ENCODE measurements around the gene MIR17HG. TPM values are rescaled to one million over a fixed set of nuclear protein-coding genes. Genes with fewer than 3 reads are reported as not detected.

The MIR17HG gene
- total RNA-seq, 1 donor from 2014 or later = 0.82 TPM

- Mint-ChIP-seq H3K4me1 (ENCODE audit: low read depth) (no peaks in the 10 kb centered on the region), H3K4me3 (ENCODE audit: unreplicated experiment) (no peak overlapping the region), H3K9me3 (ENCODE audit: low read depth) (no peaks in the 10 kb centered on the region), H3K27ac (ENCODE audit: unreplicated experiment) (no peak overlapping the region), H3K36me3 (ENCODE audit: low read depth) (no peaks in the 10 kb centered on the region), H3K27me3 (ENCODE audit: low read depth) (peaks cover 5% of the 10 kb centered on the region)
- DNase-seq (ENCODE audit: low spot score) = no peak
- TF ChIP-seq CTCF (IDR thresholded peaks at IDR 0.05) = no peak
Measured at GRCh38 chr13:91323349-91323748, 24.1 kb upstream of the MIR17HG start.

DNA sequence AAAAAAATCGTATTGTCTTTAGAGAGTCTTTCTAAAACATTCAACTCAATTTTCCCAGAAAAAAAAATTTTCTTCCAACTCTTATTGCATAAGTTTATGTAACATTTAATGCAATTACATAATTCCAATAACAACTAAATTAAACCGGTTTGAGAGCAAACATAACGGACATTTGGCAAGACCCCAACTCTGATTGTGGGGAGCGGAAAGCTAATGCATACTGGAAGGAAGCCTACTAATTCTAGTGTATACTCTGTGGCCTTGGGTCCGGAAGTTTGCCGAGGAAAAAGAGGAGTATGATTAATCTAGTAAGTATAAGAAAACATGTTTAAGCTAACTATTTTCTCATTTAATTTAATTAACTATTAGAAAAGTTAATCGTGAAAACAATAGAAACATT, 21.3 kb upstream of the MIR17HG start:
- H3K27ac Mint-ChIP-seq (ENCODE audit: unreplicated experiment) = no peak overlapping the region
- H3K36me3 Mint-ChIP-seq (ENCODE audit: low read depth) = no peaks in the 10 kb centered on the region
- no peaks in the 10 kb centered on the region for H3K9me3 Mint-ChIP-seq (ENCODE audit: low read depth)
- DNase-seq (ENCODE audit: low spot score) = no peak
- H3K4me3 Mint-ChIP-seq (ENCODE audit: unreplicated experiment) = no peak overlapping the region
- TF ChIP-seq CTCF (IDR thresholded peaks at IDR 0.05) = no peak
- peaks cover 3% of the 10 kb centered on the region for H3K27me3 Mint-ChIP-seq (ENCODE audit: low read depth)
- H3K4me1 Mint-ChIP-seq (ENCODE audit: low read depth) = no peaks in the 10 kb centered on the region

DNA sequence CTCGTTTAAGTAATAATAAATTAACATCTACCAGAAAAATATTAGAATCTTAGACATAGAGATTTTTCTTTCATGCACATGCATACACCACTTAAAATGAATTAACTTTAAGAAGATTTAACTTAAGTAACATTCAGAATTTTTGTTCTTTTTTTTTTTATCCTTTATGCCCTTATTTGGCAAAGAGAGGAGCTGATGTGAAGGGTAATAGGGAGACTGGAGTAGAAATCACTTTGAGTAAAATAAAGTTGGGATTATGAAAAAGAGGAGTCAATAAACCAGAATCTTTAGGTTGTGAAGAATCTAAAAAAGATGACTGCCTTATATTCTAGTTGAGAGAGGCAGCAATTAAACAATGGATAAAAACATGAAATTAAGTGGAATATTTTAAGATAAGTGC, 18.8 kb upstream of the MIR17HG start:
- no peak for DNase-seq (ENCODE audit: low spot score)
- H3K27ac Mint-ChIP-seq (ENCODE audit: unreplicated experiment) = no peak overlapping the region
- no peaks in the 10 kb centered on the region for H3K9me3 Mint-ChIP-seq (ENCODE audit: low read depth)
- no peak for TF ChIP-seq CTCF (IDR thresholded peaks at IDR 0.05)
- H3K27me3 Mint-ChIP-seq (ENCODE audit: low read depth) = peaks cover 1% of the 10 kb centered on the region
- H3K4me3 Mint-ChIP-seq (ENCODE audit: unreplicated experiment) = no peak overlapping the region
- H3K36me3 Mint-ChIP-seq (ENCODE audit: low read depth) = no peaks in the 10 kb centered on the region
- no peaks in the 10 kb centered on the region for H3K4me1 Mint-ChIP-seq (ENCODE audit: low read depth)

DNA sequence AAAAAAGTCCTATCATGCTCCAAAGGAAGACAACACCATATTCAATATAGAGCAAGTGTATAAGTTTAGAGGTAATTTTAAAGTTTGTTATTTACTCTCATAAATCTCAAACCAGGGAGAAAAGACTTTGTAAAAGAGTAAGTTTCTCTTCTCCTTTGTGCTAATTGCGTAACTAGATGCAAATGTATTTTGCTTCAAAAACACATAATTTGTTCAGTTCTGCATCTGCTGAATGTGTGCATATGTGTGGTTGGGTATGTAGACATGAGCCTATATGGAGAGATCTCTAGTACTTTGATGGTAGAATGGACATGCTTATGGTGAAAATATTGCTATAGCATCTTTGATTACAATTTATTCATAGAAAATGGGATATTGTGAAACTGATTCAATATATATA, 17.8 kb upstream of the MIR17HG start:
- Mint-ChIP-seq H3K4me1 (ENCODE audit: low read depth) (no peaks in the 10 kb centered on the region), H3K9me3 (ENCODE audit: low read depth) (no peaks in the 10 kb centered on the region), H3K27ac (ENCODE audit: unreplicated experiment) (no peak overlapping the region), H3K36me3 (ENCODE audit: low read depth) (no peaks in the 10 kb centered on the region), H3K27me3 (ENCODE audit: low read depth) (peaks cover 7% of the 10 kb centered on the region), H3K4me3 (ENCODE audit: unreplicated experiment) (no peak overlapping the region)
- DNase-seq (ENCODE audit: low spot score) = no peak
- no peak for TF ChIP-seq CTCF (IDR thresholded peaks at IDR 0.05)

DNA sequence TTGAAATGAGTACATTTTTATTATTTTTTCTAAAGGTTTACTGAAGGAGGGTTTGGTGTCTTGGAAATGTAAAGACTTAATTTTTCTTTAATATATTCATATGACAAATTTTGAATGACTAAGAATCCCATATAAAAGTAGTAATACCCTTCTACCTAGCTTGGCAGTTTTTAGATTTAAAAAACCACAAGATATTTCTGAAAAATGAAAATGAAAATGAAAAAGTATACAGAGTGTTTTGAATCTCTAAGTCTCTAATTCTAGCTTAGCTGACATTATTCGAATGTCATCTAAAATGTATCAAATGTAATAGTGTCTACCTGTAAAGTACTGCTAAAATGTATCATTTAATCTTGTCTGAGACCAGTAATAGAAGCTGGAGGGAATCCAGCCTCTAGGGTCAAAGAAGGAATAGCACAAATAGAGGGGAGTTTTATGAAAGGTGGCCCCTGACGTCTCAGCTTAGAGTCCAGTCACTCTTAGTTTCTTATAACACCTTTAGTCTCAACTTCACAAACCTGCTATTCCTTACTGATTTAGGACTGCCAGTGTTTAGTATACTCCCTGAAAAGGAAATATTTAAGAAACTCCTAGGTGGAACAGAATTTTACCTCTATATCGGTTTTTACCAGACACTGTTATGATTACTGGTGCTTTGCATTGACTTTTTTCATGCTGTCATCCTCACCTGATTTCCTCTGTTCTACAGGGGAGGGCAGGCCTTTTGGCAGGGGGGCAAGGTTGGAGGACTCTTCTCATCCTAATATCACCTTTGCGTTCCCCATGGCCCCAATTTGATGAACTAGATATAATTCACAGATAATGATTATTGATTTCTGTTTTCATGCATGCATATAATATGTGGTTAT, 16.2 kb upstream of the MIR17HG start:
- H3K9me3 Mint-ChIP-seq (ENCODE audit: low read depth) = no peaks in the 10 kb centered on the region
- no peak for DNase-seq (ENCODE audit: low spot score)
- no peaks in the 10 kb centered on the region for H3K4me1 Mint-ChIP-seq (ENCODE audit: low read depth)
- H3K27ac Mint-ChIP-seq (ENCODE audit: unreplicated experiment) = no peak overlapping the region
- no peak for TF ChIP-seq CTCF (IDR thresholded peaks at IDR 0.05)
- peaks cover 7% of the 10 kb centered on the region for H3K27me3 Mint-ChIP-seq (ENCODE audit: low read depth)
- H3K36me3 Mint-ChIP-seq (ENCODE audit: low read depth) = no peaks in the 10 kb centered on the region
- H3K4me3 Mint-ChIP-seq (ENCODE audit: unreplicated experiment) = no peak overlapping the region
